K562 (cell line): Measurements from ENCODE around the gene MYOM1. TPM values are rescaled to one million over a fixed set of nuclear protein-coding genes. Genes with fewer than 3 reads are reported as not detected.
A peak's percentile ranks its signal among the peaks of the same experiment; 100 is the strongest.

ENCODE experiments used
- CBX3 ChIP-seq, 2 experiments: IDR thresholded peaks; 1 replicate in 1 of 2; 2 replicates in 1 of 2; pipeline ENCODE4 v1.6.1; 2012; ENCODE audit warnings: inconsistent platforms in 2 of 2, low read length in 2 of 2, borderline replicate concordance in 1 of 2, control low read depth in 1 of 2
- FOXJ3 ChIP-seq: sonication (generic); formaldehyde crosslinking; IDR thresholded peaks from 2 replicates; pipeline ENCODE4 v1.4.0; 2020; ENCODE audit warnings: mild to moderate bottlenecking, missing genetic modification reagents
- HMG20B ChIP-seq: fragments of 250-450 bp; sonication (Bioruptor Pico); IDR thresholded peaks from 2 replicates; pipeline ENCODE4 v1.5.0; 2021; ENCODE audit warnings: mild to moderate bottlenecking
- MAFG ChIP-seq: fragments of 450-650 bp; conservative IDR thresholded peaks from 2 replicates; pipeline ENCODE4 v1.6.1; 2016; ENCODE audit warnings: missing genetic modification characterization, missing compliant biosample characterization
- NEUROD1 ChIP-seq: fragments of 150-350 bp; IDR thresholded peaks from 2 replicates; pipeline ENCODE4 v1.6.1; 2014; ENCODE audit warnings: borderline replicate concordance, low read length, low read depth; ENCODE audit not compliant: partially characterized antibody
- NR1H2 ChIP-seq: sonication (generic); formaldehyde crosslinking; IDR thresholded peaks from 2 replicates; pipeline ENCODE4 v1.4.0; 2020; ENCODE audit warnings: mild to moderate bottlenecking, missing genetic modification reagents
- RFX5 ChIP-seq: IDR thresholded peaks from 2 replicates; pipeline ENCODE4 v1.6.1; 2011; ENCODE audit warnings: low read depth, mild to moderate bottlenecking, improper control_type of control experiment, low read length
- RNF2 ChIP-seq: sonication (generic); IDR thresholded peaks from 2 replicates; pipeline ENCODE4 v1.6.1; 2016
- SP1 ChIP-seq: sonication (generic); formaldehyde crosslinking; IDR thresholded peaks from 2 replicates; pipeline ENCODE4 v1.8.1; 2022; ENCODE audit warnings: mild to moderate bottlenecking, missing genetic modification reagents
- TAL1 ChIP-seq: fragments of 450-650 bp; IDR thresholded peaks from 2 replicates; pipeline ENCODE4 v1.6.1; 2016; ENCODE audit warnings: mild to moderate bottlenecking
- XRCC4 ChIP-seq: IDR thresholded peaks from one replicate; pipeline ENCODE4 v1.6.1; 2011; ENCODE audit not compliant: insufficient read depth, insufficient read length; ENCODE audit errors: extremely low read depth
- ZC3H8 ChIP-seq: fragments of 450-650 bp; IDR thresholded peaks from 2 replicates; pipeline ENCODE4 v1.6.1; 2017
- ZKSCAN1 ChIP-seq: fragments of 150-350 bp; IDR thresholded peaks from 2 replicates; pipeline ENCODE4 v1.6.1; 2016; ENCODE audit warnings: low read depth, low read length
- ZKSCAN8 ChIP-seq: fragments of 200-800 bp; sonication (Bioruptor generic); IDR thresholded peaks from 2 replicates; pipeline ENCODE4 v1.6.1; 2016; ENCODE audit warnings: missing genetic modification characterization, missing compliant biosample characterization
- ZNF696 ChIP-seq: fragments of 250-450 bp; sonication (Bioruptor Pico); conservative IDR thresholded peaks from 2 replicates; pipeline ENCODE4 v1.4.0; 2020; ENCODE audit warnings: mild to moderate bottlenecking, moderate library complexity
- ZNF780A ChIP-seq: fragments of 250-450 bp; sonication (Bioruptor Pico); IDR thresholded peaks from 2 replicates; pipeline ENCODE4 v1.5.0; 2021; ENCODE audit warnings: mild to moderate bottlenecking
- polyA plus RNA-seq, 8 experiments: library from polyadenylated mRNA; depleted of rRNA in 4 of 8; stranded (reverse) in 5 of 8; unstranded in 3 of 8; fragments of >200 nt; fragmentation: Nextera tagmentation in 2 of 8; fragmentation: Illumina TruSeq in 1 of 8; extraction: Ambion mirVana in 2 of 8; extraction: Trizol in 1 of 8; gene quantifications; 2 replicates each; pipeline versions ENCODE4 v1.2.1 to v1.2.3, GENCODE V29; 2011 to 2014; ENCODE audit warnings: inconsistent platforms in 1 of 8, missing spikeins in 1 of 8
- total RNA-seq, 7 experiments: library from RNA; depleted of rRNA in 6 of 7; stranded (reverse); fragments of >200 nt in 6 of 7; fragmentation: Illumina TruSeq in 2 of 7; extraction: Trizol in 2 of 7; gene quantifications; 2 replicates each; pipeline versions ENCODE4 v1.2.1 to v1.2.3, GENCODE V29; 2011 to 2021; ENCODE audit warnings: low replicate concordance in 1 of 7
- TF ChIP-seq, protein P1 (sequence below): fragments of 250-450 bp; sonication (Bioruptor Pico); IDR thresholded peaks from 2 replicates; pipeline ENCODE4 v1.4.0; 2020
- TF ChIP-seq, protein P2 (sequence below), 2 experiments: fragments of 450-650 bp in 1 of 2; sonication (generic) in 1 of 2; formaldehyde crosslinking in 1 of 2; IDR thresholded peaks in 1 of 2; conservative IDR thresholded peaks in 1 of 2; 2 replicates each; pipeline versions ENCODE4 v1.6.1 to v1.8.1; 2016 to 2023; ENCODE audit warnings: mild to moderate bottlenecking in 2 of 2, moderate library complexity in 2 of 2, inconsistent platforms in 1 of 2, missing genetic modification reagents in 1 of 2
- TF ChIP-seq, protein P3 (sequence below): fragments of 250-450 bp; sonication (Bioruptor Pico); IDR thresholded peaks from 2 replicates; pipeline ENCODE4 v1.8.0; 2022; ENCODE audit warnings: moderate library complexity, mild to moderate bottlenecking, inconsistent platforms
- TF ChIP-seq, protein P4 (sequence below): fragments of 450-650 bp; IDR thresholded peaks from 2 replicates; pipeline ENCODE4 v1.6.1; 2016; ENCODE audit warnings: borderline replicate concordance

Gene MYOM1
- total and polyA plus RNA-seq, 9 of the 15 experiments (the other 6 are each of a cell fraction or from before 2014, with no cell fraction given) = 0.01 to 0.62 (median 0.25) TPM

DNA sequence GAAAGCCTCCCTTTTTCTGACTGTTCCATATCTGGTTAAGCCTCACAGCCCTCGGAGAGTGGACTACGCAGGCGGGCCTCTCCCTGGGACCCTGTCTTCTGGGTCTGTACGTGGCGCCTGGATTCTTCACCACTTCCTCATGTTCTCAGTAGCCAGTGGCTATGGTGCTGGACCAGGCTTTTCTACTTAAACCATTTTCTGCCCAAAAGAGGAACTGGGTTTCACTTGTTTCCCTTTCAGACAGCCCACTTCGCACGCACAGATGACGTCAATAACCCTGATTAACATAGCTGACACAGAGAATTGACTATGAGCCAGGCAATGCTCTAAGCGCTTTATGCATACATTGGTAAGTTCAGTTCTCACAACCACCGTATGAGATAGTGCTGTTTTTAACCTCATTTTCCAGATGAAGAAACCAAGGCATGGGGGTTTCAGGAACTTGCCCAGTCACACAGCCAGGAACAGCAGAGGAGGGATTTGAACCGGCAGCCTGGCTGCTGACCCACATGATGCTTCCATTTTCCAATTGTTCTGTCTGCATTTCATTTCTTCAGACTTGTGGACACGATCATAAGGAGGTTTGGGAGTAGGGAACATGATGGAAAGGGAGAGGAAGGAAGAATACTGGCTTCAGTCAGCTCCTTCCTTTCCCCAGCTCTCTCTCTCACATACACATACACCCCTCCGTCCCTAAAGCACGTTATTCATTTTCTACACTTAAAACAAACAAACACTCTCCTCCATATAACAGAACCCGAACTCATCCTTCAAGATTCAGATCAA, 41.7 kb downstream of the MYOM1 start (continued):
- TF ChIP-seq, protein P1, sequence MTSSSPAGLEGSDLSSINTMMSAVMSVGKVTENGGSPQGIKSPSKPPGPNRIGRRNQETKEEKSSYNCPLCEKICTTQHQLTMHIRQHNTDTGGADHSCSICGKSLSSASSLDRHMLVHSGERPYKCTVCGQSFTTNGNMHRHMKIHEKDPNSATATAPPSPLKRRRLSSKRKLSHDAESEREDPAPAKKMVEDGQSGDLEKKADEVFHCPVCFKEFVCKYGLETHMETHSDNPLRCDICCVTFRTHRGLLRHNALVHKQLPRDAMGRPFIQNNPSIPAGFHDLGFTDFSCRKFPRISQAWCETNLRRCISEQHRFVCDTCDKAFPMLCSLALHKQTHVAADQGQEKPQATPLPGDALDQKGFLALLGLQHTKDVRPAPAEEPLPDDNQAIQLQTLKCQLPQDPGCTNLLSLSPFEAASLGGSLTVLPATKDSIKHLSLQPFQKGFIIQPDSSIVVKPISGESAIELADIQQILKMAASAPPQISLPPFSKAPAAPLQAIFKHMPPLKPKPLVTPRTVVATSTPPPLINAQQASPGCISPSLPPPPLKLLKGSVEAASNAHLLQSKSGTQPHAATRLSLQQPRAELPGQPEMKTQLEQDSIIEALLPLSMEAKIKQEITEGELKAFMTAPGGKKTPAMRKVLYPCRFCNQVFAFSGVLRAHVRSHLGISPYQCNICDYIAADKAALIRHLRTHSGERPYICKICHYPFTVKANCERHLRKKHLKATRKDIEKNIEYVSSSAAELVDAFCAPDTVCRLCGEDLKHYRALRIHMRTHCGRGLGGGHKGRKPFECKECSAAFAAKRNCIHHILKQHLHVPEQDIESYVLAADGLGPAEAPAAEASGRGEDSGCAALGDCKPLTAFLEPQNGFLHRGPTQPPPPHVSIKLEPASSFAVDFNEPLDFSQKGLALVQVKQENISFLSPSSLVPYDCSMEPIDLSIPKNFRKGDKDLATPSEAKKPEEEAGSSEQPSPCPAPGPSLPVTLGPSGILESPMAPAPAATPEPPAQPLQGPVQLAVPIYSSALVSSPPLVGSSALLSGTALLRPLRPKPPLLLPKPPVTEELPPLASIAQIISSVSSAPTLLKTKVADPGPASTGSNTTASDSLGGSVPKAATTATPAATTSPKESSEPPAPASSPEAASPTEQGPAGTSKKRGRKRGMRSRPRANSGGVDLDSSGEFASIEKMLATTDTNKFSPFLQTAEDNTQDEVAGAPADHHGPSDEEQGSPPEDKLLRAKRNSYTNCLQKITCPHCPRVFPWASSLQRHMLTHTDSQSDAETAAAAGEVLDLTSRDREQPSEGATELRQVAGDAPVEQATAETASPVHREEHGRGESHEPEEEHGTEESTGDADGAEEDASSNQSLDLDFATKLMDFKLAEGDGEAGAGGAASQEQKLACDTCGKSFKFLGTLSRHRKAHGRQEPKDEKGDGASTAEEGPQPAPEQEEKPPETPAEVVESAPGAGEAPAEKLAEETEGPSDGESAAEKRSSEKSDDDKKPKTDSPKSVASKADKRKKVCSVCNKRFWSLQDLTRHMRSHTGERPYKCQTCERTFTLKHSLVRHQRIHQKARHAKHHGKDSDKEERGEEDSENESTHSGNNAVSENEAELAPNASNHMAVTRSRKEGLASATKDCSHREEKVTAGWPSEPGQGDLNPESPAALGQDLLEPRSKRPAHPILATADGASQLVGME (CRISPR knock-in tag) = no peak
- TF ChIP-seq RFX5 (no peak), NR1H2 (CRISPR knock-in tag) (no peak), MAFG (tag) (peak; percentile 28; the same call in 1 of the 2 replicates), TAL1 (no peak), HMG20B (CRISPR knock-in tag) (no peak), ZNF780A (CRISPR knock-in tag) (no peak), ZNF696 (no peak), RNF2 (0 out of 2 replicates have a peak, but pooled peaks have one; percentile 28), SP1 (CRISPR knock-in tag) (no peak), FOXJ3 (CRISPR knock-in tag) (no peak), ZKSCAN8 (peak; percentile 95), ZKSCAN1 (no peak), ZC3H8 (no peak), CBX3 (IDR thresholded peaks at IDR 0.05; ENCODE audit: borderline replicate concordance in 1 of 2, low read length in 2 of 2) (no peak), NEUROD1 (peak; percentile 18), XRCC4 (no peak)
- TF ChIP-seq, protein P2, sequence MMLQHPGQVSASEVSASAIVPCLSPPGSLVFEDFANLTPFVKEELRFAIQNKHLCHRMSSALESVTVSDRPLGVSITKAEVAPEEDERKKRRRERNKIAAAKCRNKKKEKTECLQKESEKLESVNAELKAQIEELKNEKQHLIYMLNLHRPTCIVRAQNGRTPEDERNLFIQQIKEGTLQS (IDR thresholded peaks at IDR 0.05) = peak; percentile 83
- TF ChIP-seq, protein P2 (CRISPR knock-in tag; conservative IDR thresholded peaks at IDR 0.05) = no peak
- TF ChIP-seq, protein P3, sequence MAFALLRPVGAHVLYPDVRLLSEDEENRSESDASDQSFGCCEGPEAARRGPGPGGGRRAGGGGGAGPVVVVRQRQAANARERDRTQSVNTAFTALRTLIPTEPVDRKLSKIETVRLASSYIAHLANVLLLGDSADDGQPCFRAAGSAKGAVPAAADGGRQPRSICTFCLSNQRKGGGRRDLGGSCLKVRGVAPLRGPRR = no peak
- TF ChIP-seq, protein P4, sequence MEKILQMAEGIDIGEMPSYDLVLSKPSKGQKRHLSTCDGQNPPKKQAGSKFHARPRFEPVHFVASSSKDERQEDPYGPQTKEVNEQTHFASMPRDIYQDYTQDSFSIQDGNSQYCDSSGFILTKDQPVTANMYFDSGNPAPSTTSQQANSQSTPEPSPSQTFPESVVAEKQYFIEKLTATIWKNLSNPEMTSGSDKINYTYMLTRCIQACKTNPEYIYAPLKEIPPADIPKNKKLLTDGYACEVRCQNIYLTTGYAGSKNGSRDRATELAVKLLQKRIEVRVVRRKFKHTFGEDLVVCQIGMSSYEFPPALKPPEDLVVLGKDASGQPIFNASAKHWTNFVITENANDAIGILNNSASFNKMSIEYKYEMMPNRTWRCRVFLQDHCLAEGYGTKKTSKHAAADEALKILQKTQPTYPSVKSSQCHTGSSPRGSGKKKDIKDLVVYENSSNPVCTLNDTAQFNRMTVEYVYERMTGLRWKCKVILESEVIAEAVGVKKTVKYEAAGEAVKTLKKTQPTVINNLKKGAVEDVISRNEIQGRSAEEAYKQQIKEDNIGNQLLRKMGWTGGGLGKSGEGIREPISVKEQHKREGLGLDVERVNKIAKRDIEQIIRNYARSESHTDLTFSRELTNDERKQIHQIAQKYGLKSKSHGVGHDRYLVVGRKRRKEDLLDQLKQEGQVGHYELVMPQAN = no peak
